ENCODE measurements around the gene OR2T8.

OR2T8 gene

DNA sequence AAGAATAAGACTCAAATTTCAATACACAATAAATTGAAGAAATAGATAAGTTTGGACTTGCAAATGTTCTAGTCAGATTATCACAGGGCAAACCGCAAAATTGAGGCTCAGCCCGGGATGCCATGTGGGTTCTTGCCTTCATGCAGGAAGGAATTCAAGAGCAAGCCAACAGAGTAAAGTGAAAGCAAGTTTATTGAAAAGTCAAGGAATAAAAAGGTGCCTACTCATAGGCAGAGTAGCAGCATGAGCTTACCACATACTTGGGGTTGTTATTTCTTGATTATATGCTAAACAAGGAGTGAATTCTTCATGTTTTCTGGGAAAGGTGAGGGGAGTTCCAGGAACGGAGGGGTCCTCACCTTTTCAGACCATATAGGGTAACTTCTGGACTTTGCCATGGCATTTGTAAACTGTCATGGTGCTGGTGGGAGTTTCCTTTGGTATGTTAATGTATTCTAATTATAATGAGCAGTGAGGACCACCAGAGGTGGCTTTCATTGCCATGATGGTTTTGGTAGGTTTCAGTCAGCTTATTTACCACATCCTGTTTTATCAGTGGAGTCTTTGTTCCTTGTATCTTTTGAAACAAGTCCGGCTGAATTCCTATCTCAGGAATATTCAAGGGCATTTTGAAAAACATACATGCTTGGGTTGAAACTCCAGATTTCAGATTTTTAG, 43.0 kb downstream of the OR2T8 start:
- no peak for DNase-seq

DNA sequence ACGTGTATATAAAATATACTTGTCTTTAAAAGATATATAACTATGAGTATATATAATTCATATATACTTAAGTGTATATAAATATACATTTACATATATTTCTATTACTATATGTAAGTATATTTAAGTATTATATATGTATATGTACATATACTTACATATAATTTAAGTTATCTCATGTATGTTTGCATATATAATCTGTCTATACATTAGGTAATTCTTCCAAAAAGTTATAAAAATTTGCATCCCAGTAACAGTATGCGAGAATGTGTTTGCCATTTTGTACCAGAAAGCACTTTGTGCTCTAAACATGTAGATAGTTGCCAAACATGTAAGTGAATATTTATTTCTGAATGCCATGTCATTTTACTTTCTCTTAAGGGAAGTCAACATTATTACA, 44.9 kb downstream of the OR2T8 start, which contains the start of gene OR2AK2:
Gene OR2AK2 (plus strand): TSS at position 301 of the 400 bp plus-strand sequence. CDS start 144 bp downstream, outside the sequence.
- DNase-seq, result no peak

DNA sequence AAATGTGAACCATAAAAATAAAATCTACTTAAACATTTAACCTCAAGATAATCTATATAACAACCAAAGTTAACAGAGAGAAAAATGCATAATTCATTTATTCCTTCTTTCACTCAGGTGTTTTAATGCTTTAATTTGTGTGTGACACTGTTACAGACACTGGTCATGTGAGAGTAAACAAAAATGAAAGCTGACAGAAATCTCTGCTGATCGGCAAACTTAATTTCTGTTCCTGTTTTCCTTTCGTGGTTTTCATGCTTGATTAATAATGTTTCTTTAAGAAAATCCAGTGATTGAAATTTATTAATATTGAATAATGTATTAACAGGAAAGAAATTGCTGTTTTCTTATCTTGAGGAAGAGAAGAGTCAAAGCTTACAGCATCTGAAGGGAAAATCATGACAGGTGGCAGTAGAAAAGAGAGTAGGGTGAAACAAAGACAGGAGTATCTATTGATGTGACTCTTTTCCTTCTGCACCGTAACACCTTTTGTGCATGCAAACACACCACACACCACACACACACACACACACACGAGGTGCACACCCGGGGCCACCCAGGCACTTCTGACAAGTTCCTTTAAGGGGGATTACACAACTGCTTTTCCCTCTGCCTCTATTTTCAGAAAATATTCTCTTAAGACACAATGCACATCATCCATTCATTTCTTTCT, 46.6 kb downstream of the OR2T8 start:
- DNase-seq, result no peak

Data from T-helper 1 cell (primary cell).